HG02938 (cell line): ENCODE data around the gene RPS2.

ENCODE experiments used
- ATAC-seq: cut with Tn5 transposase; IDR thresholded peaks from one replicate; pipeline ENCODE4 v1.9.1; 2021; ENCODE audit warnings: mild to moderate bottlenecking, moderate library complexity; ENCODE audit not compliant: unreplicated experiment

Gene RPS2

DNA sequence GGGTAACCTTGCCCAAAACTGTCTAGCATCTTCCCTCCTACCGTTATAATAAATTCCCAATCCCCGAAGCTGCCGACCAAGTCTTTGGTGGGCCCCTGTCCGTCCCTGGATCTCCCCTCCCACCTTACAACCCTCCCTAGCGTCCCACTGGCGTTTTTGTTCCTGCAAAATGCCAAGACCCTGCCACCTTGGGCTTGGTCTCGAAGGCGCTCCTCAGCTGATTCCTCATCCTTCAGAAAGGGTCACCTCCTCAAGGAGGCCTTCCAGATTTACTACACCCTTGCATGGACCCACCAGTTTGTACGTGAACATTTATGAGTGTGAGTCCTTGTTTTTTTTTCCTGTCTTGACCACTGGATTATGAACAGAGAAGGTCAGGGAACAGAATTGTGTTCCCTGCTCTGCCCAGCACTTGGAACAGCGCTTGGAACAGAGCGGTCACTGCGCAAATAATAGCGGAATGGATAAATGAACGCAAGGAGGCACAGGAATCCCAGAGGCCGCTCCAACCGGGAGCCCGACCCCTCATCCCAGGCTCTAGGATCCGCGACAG, 18.4 kb upstream of the RPS2 start:
- no peak for ATAC-seq

DNA sequence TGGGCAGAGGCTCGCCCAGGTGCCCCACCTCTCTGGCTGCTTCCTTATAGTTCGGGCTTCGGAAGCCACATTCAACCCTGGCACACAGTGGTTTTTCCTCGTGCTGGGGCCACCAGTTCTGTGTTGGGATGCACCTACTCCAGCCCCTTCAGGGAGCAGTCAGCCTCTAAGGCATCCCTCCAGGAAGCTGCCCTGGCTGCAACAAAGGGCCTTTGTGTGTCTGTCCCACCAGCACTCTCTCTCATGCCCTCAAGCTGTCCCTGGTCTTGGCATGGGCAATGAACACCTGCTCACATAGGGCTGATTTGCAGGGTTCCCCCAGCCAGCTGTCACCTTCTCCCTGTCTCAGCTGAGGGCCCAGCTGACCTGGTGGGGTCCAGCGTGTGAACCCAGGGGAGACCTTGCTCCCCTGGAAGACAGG, 17.4 kb upstream of the RPS2 start:
- no peak for ATAC-seq

DNA sequence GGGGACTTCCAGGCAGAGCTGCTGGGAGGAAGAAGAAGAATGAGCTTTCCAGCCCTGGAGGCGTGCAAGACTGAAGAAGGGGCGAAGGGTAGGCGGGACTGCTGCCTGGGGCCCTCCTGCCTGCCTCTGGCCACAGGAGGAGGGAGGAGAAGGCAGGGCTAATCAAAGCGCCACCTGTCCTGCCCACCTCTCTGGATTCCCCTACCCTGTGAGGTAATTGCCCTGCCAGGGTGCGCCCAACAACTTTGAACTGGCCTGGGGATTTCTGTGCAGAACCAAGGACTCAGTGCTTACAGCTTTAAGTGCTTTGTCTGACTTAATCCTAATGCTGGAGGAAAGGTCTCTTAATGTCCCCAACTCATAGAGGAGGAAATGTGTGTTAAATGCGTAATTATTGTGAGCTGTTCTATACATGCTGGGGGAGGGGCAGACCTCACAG, 16.8 kb upstream of the RPS2 start, which contains the start of gene NOXO1:
TSS of gene NOXO1 (minus strand) at position 72 of the 439 bp plus-strand sequence. CDS start 290 bp downstream, outside the sequence.
- no peak for ATAC-seq

DNA sequence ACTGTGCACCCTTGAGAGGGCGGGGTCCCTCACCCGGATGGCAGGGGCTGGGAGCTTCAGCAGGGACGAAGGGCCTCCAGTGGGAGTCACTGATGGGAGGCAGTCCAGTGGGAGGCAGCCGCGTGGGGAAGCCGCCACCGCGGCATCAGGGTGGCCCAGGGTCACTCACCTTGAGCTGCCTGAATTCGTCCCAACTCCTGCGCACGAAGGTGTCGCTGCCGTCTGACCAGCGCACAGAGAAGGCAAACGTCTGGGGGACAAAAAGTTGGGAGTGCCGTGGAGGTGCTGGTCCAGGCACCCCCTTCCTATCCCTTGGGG, 16.1 kb upstream of the RPS2 start:
- ATAC-seq, result no peak

DNA sequence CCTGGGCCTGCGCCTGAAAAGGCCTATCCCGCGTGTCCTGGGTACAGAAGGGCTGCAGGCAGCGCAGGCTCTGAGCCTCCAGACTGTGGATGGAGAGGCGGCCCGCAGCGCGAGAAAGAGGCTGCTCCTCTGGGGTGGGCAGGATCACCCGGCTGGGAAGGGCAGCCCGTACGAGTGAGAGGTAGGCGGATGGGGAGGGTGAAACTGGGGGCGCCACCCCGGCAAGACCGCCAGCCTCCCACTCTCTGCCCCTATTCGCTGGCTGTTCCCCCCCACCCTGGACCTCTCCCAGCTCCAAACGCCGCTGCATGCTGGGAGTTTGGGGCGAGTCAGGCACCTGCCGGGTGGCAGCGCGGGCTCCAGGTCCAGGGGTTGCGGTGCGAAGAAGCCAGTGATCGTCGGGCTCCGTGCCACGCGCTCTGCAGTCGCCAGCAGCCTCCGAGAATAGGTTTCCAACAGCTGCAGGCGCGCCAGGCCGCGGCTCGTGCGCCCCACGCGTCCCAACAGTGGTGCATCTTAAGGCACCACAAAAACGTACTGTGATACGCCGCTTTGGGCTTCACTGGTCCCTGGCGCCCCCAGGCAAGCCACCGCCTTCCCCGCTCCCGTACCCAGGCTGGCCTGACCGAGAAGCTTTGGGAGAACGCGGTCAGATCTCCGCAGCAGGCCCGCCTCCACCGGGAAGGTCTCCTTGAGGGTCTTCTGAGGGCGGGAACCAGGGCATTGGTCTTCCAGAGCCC, 15.6 kb upstream of the RPS2 start:
- ATAC-seq, result no peak

DNA sequence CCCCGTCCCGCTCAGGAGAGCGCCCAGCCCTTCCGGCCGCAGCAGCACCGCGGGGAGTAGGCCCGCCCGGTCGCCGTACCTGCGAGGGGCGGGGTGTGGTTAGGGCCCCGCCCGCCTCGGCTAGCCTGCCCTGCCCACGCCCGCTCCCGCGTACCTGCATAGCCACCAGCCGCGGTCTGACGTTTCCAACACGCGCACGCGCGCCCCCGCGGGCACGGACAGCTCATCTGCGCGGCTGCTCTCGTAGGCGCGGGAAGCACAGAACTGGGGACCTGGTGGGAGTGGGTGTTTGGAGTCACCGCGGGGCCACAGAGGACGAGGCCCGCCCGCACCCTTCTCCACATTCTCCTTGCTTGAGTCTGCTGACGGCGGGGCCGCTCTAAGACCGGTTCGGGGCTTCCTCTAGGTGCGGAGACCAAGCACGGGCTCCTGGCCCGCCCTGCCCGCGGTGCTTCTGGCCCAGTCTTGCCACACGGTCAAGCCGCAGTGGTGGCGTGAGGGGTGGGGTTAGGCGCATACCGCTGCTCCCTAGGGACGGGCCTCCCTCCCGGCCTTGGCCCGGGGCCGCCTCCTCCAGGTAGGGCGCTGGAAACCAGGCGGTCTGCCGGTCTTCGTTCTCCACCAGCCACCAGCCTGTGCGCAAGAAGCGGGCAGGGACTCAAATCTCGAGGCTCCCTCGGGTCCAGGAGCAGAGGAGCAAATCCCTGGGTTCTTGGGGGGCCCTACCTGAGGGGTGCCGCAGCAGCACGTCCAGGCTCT, 14.8 kb upstream of the RPS2 start:
- ATAC-seq, result no peak

DNA sequence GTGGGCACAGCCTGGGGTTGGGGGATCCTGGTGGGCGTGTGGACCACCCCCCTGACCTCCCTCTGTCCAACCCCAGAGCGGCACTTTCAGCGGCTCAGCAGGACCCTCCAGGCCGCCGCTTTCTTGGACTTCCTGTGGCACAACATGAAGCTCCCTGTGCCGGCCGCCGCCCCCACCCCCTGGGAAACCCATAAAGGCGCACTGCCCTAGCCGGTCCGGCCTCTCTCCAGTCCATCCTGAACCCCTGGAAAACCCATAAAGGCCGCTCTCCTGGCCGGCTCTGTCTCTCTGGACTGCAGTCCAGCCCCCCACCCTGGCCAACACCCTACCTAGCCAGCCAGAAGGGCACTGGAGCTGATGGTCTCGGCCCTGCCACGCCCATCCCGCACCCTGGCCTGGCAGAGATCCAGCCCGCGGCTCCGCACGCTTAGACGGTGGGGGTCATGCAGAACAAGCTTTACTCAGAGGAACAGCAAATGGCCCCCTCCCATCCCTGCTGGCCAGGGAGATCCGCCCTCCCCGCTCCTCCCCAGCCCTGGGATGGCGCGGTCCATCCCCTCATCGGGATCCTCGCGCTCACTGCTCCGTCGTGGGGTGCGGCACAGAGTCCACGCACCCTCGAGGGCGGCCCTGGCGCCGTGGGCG, 14.0 kb upstream of the RPS2 start:
- no peak for ATAC-seq

DNA sequence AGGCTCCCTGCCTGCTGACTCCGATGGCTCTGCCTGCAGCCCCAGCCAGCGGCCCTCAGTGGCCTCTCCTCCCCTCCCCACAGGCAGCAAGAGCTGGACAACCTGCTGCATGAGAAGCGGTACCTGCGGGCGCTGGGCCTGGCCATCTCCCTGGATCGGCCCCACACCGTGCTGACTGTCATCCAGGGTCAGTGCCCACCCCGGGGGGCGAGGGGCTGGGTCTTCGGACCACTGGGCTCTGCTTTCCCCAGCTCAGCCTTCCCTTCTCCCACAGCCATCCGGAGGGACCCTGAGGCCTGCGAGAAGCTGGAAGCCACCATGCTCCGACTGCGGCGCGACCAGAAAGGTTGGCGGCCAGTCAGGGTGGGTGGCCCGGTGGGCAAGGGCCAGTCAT, 13.2 kb upstream of the RPS2 start:
- ATAC-seq, result no peak

DNA sequence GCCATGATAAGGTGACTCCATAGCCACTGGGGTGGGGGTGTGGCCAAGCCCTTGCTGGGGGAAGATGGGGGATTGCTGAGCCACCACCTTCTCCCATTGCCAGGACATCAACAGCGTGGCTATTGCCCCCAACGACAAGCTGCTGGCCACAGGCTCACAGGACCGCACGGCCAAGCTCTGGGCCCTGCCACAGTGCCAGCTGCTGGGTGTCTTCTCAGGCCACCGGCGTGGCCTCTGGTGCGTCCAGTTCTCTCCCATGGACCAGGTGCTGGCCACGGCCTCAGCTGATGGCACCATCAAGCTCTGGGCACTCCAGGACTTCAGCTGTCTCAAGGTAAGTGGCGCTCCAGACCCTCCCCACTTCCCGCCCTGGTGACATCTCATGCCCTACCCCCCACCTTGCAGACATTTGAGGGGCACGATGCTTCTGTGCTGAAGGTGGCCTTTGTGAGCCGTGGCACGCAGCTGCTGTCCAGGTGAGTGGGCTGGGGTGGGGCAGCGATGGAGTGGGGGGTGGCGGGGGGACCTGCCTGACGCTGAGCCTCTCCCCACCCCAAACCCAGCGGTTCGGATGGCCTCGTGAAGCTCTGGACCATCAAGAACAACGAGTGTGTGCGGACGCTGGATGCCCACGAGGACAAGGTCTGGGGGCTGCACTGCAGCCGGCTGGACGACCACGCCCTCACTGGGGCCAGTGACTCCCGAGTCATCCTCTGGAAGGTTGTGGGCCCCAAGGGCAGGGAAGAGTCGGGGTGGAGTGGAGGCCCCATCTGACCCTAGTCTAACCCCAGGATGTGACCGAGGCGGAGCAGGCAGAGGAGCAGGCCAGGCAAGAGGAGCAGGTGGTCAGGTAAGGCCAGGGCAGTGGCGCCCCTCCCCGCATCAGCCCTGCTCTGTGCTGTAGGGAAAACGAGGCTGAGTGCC, 12.6 kb upstream of the RPS2 start:
- no peak for ATAC-seq

DNA sequence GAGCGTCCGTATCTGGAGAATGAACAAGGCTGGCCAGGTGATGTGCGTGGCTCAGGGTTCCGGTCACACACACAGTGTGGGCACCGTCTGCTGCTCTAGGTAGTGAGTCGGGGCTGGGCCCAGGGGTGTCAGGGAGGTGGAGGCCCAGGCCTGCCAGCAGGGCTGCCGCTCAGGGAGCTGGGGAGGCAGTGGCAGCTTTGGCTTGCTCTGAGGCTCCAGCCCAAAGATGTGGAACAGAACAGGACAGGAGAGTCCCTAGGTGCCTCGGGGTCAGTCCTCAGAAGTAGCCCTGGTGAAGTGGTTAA, 11.5 kb upstream of the RPS2 start:
- ATAC-seq, result no peak

DNA sequence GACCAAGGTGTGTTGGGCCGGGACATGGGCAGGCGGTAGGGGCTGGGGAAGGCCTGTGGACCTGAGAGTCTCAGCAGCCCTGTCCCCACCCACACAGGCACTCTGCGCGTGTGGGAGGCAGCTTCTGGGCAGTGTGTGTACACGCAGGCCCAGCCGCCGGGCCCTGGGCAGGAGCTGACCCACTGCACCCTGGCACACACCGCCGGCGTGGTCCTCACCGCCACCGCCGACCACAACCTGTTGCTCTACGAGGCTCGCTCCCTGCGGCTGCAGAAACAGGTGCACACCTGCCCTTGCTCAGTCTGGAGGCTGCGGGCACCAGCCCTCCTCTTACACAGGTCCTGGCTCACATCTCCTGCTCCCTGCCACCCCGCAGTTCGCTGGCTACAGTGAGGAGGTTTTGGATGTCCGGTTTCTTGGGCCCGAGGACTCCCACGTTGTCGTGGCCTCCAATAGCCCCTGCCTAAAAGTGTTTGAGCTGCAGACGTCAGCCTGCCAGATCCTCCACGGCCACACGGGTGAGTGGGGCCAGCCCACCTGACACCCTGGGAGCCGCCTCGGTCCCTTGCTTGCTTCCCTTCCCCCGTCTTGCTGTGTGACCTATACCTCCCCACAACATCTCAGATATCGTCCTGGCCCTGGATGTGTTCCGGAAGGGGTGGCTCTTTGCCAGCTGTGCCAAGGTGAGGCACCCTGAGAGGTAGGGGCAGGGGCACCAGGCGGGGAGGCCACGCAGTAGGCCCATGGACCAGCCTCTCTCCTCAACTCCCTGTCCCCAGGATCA, 11.0 kb upstream of the RPS2 start:
- no peak for ATAC-seq

DNA sequence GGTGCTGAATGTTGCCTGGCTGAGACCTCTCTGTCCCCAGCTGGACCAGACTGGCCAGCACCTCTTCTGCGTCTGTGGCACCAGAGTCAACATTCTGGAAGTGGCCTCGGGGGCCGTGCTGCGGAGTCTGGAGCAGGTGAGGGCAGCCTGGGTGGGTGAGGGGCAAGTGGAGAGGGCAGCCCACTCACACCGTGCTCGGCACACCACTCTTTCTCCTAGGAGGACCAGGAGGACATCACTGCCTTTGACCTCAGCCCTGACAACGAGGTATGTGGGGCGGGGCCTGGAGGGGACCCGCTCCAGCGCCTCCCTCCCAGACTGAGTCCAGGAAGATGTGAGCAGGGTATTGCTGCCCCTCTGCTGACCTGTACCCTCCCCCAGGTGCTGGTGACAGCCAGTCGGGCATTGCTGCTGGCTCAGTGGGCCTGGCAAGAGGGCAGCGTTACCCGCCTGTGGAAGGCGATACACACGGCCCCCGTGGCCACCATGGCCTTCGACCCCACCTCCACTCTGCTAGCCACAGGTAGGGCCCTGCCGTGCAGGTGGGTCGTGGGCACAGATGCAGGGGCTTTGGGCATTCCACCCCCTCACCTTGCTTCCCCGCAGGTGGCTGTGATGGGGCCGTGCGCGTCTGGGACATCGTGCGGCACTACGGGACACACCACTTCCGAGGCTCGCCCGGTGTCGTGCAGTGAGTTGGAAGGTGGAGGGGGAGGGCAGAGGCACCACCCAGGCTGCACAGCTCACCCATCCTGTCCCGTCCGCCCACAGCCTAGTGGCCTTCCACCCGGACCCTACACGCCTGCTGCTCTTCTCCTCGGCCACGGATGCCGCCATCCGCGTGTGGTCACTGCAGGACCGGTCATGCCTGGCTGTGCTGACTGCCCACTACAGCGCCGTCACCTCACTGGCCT, 9.8 kb upstream of the RPS2 start:
- no peak for ATAC-seq

DNA sequence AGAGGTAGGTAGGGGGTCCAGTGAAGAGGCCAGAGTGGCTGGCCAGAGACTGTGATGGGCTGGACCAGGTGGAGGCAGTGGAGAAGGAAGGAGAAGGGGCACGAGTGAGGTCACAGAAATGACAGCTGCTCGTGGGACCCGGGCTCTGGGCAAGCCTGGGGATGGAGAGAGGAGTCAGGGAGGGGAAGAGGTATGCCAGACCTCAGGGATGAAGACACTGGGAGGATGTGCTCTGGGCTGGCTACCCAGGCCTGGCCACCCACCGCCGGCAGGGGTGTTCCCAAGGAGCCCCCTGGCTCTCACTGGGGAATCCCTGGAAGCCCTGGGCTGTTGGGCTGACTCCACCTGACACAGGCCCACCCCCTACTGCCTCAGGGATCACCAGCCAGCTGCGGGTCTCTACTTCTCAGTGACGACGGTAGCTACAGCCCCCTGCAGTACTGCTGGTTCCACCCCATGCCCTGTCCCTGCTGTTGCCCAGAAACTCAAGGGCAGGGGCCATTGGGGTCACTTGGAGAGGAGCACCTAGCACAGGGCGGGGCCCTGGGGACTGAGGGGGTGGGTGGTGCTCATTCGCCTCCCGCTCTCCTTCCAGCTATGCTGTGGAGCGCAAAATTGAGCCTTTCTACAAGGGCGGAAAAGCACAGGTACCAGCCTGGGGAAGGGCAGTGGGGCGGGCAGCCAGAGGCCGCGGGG, 9.0 kb upstream of the RPS2 start:
- no peak for ATAC-seq

DNA sequence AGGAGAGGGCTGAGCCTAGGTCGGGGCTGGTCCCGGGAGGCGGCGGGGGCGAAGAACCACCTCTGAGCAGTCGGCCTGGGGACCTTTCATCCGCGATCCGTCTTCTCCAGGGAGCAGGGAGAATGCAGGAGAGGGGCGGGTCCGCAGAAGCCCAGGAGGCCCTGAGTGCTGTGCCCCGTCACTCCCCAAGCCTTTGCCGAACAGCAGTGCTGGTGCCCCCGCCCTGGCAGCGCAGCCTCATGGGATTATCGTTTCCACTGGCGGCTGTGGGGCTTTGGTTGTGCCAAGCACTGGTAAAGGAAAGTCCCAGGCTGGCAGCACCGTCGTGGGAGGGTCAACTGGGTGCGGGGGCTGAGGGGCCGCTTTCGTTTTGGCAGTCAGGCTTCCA, 7.9 kb upstream of the RPS2 start:
- ATAC-seq, result no peak

DNA sequence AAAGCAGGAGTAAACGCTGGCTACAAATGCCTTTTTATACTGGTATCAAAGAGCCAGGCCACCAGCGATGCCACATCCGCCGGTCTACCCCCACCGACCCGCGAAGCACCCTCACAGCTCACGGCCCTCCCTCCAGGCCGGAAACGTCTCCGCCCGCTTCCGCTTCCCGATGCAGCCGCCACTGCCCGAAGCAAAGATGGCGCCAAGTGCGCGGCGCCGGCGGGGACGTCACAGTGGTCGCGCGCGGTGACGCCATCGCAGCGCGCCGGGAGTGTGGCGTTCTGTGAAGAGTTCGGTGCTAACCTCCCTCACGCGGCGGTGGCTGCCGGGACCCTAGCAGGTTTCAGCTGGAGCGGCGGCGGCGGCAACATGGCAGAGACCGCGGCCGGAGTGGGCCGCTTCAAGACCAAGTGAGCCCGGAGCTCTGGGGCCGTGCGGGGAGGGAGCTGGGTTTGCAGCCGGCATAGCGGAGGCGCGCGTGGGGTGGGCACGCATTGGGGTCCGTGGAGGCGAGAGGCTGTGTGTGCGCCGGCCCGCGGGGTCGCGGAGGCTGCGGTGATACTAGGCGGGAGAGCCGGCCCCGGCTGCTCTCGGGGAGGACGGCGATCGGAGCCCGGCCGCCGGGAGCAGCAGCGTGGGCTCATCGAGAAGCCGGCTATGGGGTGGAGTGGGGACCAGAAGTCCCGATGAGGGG, 7.3 kb upstream of the RPS2 start, which contains the start of gene TBL3:
TSS of gene TBL3 (plus strand) at position 258 of the 694 bp plus-strand sequence. CDS start at position 370, 112 bp downstream.
- peak; percentile 72 for ATAC-seq

DNA sequence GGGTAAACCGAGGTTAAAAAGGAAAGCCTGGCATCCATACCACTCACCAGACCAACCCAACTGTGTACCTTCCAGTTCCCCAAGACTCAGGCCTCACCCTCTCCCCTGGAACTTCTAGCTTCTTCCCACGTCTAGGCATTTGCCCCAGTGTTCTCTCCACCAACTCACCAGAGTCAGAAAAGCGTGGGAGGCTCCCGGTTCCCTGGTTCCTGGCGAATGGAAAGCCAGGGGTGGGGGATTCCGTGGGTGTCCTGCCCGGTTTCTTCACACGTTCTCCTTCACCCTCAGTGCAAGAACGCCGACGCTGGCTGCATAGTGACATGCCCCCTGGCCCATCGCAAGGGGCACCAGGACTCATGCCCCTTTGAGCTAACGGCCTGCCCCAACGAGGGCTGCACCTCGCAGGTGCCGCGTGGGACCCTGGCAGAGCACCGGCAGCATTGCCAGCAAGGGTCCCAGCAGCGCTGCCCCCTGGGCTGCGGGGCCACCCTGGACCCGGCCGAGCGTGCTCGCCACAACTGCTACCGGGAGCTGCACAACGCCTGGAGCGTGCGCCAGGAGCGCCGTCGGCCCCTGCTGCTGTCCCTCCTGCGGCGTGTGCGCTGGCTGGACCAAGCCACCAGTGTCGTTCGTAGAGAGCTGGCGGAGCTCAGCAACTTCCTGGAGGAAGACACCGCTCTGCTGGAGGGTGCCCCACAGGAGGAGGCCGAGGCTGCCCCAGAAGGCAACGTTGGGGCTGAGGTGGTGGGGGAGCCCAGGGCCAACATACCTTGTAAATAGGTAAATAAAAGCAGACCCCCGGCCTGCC, 3.7 kb upstream of the RPS2 start:
- no peak for ATAC-seq

DNA sequence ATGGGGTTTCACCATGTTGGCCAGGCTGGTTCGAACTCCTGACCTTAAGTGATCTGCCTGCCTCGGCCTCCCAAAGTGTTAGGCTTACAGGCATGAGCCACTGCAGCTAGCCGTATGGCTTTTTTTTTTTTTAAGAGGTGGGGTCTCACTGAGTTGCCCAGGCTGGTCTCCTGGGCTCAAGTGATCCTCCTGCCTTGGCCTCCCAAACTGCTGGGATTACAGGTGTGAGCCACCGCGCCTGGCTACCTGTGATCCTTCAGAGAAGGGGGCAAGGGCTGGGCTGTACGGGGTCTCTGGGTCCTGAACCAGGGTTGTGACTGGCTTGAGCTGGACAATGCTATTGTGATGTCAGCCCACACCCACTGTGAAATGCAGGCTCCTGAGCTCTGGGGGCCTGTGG, 1.8 kb upstream of the RPS2 start, which contains the start of gene RNF151:
TSS of gene RNF151 (plus strand) at position 397 of the 400 bp plus-strand sequence. CDS start 26 bp downstream, outside the sequence.
- no peak for ATAC-seq
